GM12875 (cell line): ENCODE measurements around the gene TMCC3.

Source experiments
- H3K4me3 ChIP-seq: one replicate; pipeline ENCODE4 v1.5.1; 2011; ENCODE audit warnings: low read depth, low read length, control low read depth
- TF ChIP-seq, protein P1 (sequence below): IDR thresholded peaks from 2 replicates; pipeline ENCODE4 v1.5.1; 2011; ENCODE audit warnings: low read depth, mild to moderate bottlenecking, control low read depth, inconsistent platforms, low read length, moderate library complexity, borderline replicate concordance; ENCODE audit not compliant: insufficient read depth

The TMCC3 gene

DNA sequence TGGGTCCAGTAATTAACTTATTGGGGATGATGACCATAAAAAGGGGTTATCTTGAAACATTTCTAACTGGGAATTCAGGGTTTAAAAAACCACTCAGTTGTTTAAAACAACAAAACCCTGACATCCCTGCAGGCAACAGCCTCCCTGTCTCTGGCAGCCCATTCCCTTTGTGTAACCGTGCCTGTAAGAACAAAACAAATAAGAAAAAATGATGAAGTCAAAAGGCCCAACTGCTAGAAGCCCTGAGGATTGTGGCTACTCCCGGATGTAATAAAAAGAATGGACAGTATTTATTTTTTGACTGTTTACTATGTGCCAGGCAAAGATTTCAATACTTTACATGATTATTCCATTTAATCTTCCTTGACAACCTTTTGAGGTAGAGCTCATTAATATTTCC lies 75.3 kb downstream of the TMCC3 start:
- no peak overlapping the region for H3K4me3 ChIP-seq
- TF ChIP-seq, protein P1, sequence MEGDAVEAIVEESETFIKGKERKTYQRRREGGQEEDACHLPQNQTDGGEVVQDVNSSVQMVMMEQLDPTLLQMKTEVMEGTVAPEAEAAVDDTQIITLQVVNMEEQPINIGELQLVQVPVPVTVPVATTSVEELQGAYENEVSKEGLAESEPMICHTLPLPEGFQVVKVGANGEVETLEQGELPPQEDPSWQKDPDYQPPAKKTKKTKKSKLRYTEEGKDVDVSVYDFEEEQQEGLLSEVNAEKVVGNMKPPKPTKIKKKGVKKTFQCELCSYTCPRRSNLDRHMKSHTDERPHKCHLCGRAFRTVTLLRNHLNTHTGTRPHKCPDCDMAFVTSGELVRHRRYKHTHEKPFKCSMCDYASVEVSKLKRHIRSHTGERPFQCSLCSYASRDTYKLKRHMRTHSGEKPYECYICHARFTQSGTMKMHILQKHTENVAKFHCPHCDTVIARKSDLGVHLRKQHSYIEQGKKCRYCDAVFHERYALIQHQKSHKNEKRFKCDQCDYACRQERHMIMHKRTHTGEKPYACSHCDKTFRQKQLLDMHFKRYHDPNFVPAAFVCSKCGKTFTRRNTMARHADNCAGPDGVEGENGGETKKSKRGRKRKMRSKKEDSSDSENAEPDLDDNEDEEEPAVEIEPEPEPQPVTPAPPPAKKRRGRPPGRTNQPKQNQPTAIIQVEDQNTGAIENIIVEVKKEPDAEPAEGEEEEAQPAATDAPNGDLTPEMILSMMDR = no peak

DNA sequence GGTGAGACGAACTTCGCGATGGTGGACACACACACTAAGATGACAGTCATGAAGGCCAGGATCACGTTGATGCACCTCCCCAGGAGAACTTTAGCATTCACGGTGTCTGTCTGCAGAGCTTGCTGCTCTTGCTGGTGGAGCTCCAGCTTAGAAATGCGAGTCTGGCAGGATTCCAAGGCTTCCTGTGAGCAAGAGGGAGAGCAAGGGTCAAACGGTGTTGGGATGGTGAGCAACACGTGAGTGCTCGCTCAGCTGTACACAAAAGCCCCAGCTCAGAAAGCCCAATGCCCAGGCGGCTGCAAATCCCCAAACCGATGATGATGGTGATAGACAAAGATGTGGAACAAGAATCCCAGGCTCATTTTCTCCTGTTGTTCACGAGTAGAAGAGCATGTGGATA lies 78.8 kb downstream of the TMCC3 start:
- TF ChIP-seq, protein P1 = no peak
- H3K4me3 ChIP-seq = no peak overlapping the region

DNA sequence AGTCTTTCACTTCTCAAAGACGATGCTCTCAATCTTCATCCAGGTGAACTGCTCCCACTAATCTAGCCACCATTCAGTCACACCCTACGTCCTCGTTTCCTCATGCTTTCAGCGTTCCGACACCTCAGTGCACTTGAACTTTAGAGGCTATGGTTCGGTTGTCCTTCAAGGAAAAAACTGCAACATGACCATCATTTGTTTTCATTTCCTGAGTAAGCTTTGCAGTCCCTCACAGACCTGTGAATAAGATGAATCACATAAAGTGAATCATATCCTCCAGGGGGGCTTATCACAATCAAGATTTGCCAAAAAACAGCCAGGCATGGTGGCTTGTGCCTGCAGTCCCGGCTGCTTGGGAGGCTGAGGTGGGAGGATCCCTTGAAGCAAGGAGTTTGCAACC lies 80.2 kb downstream of the TMCC3 start:
- TF ChIP-seq, protein P1 = no peak
- no peak overlapping the region for H3K4me3 ChIP-seq

DNA sequence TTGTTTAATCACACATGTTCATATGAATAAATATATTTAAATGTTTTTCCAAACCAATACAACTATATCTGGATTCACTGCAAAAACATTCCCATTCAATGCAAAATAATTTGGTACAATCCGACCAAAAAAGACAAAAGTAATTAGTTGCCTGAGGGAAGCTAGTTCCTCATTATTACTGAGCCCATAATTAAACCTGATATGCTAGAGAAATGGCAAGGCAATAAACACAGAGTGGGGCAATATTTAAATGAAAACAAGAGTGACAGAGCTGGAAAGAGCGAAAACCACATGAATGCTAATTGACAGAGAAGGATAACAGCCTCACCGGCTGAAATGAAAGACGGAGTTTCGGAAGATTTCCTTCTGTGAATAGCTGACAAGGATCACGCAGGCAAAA lies 82.6 kb downstream of the TMCC3 start:
- no peak overlapping the region for H3K4me3 ChIP-seq
- TF ChIP-seq, protein P1 = no peak

DNA sequence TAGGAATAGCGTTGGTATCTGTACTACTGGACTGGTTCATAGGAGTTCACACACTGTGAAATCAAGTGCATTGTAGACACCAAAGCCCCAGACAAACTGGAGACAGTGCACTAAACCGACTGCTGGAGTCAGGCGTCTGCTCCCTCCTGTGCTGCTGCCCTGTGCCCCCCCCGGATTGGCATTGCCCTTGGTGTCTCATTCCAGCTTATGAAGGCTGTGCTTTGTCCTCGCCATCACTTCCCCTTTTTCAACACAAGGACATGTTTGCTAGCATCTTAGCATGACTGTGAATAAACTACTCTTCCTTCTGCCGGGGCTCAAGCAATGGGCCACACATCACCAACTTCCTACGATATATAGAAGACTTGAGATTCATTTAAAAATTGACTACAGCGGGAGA lies 84.0 kb downstream of the TMCC3 start:
- H3K4me3 ChIP-seq = no peak overlapping the region
- TF ChIP-seq, protein P1 = no peak

DNA sequence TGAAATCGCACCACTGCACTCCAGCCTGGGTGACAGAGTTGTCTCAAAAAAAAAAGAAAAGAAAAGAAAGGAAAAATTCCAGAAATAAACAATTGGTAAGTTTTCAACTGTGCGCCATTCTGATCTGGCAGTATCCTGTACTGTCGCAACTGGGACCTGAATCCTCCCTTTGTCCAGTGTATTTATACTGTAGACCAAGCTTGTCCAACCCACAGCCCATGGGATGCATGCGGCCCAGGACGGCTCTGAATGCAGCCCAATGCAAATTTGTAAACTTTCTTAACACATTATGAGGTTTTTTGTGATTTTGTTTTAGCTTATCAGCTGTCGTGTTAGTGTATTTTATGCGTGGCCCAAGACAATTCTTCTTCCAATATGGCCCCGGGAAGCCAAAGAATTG lies 84.7 kb downstream of the TMCC3 start:
- no peak overlapping the region for H3K4me3 ChIP-seq
- TF ChIP-seq, protein P1 = no peak

DNA sequence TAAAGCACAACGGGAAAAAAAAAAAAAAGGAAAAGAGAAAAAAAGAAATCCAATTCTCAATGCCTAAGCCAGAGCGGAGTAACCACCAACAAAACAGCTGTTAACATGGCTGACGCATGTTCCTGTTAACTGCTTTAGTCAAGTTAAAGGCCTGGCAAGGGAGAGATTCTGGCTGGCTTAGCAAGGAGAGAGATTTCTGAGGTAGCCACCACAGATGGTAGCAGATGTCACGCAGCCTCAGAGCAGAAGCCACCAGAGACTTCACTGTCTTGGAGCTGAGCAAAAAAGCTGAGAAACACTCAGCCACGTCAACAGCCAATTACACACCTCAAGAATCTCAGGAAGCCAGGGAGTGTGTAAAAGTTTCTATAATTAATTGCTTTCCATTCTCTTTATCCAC lies 87.1 kb downstream of the TMCC3 start:
- no peak overlapping the region for H3K4me3 ChIP-seq
- TF ChIP-seq, protein P1 = no peak
